GM23248 (cell line): ENCODE data around the gene PLA2G5. TPM values are rescaled to one million over a fixed set of nuclear protein-coding genes. Genes with fewer than 3 reads are reported as not detected.

Source experiments
- DNase-seq: peaks from one replicate; pipeline ENCODE4 v3.0.0-alpha.2; 2015
- H2AFZ ChIP-seq: fragments of 200-600 bp; sonication (generic); 2 replicates; pipeline ENCODE4 v1.6.1; 2016; ENCODE audit warnings: antibody characterized with exemption
- H3F3A ChIP-seq: fragments of 200-600 bp; sonication (generic); 2 replicates; pipeline ENCODE4 v1.6.1; 2016; ENCODE audit warnings: mild to moderate bottlenecking, antibody characterized with exemption, mixed run types; ENCODE audit not compliant: insufficient read depth
- H3K27ac ChIP-seq: fragments of 200-600 bp; sonication (generic); 2 replicates; pipeline ENCODE4 v1.5.1; 2016; ENCODE audit warnings: mild to moderate bottlenecking
- H3K27me3 ChIP-seq: fragments of 200-600 bp; sonication (generic); replicated peaks from 2 replicates; pipeline ENCODE4 v1.6.1; 2016; ENCODE audit warnings: mild to moderate bottlenecking; ENCODE audit not compliant: insufficient read depth
- H3K36me3 ChIP-seq: fragments of 200-600 bp; sonication (generic); 2 replicates; pipeline ENCODE4 v1.6.1; 2016; ENCODE audit warnings: low read depth, mild to moderate bottlenecking
- H3K4me1 ChIP-seq: fragments of 200-600 bp; sonication (generic); 2 replicates; pipeline ENCODE4 v1.6.1; 2016; ENCODE audit warnings: mild to moderate bottlenecking; ENCODE audit not compliant: insufficient read depth
- H3K4me2 ChIP-seq: fragments of 200-600 bp; sonication (generic); one replicate; pipeline ENCODE4 v1.6.1; 2016; ENCODE audit warnings: mild to moderate bottlenecking; ENCODE audit not compliant: unreplicated experiment
- H3K4me3 ChIP-seq: fragments of 200-600 bp; sonication (generic); 2 replicates; pipeline ENCODE4 v1.5.1; 2016; ENCODE audit warnings: mild to moderate bottlenecking
- H3K79me2 ChIP-seq: fragments of 200-600 bp; sonication (generic); 2 replicates; pipeline ENCODE4 v1.6.1; 2016; ENCODE audit warnings: mild to moderate bottlenecking; ENCODE audit not compliant: insufficient read depth
- H3K9ac ChIP-seq: fragments of 200-600 bp; sonication (generic); 2 replicates; pipeline ENCODE4 v1.6.1; 2016; ENCODE audit warnings: mild to moderate bottlenecking
- H3K9me2 ChIP-seq: fragments of 200-600 bp; sonication (generic); 2 replicates; pipeline ENCODE4 v1.6.1; 2016; ENCODE audit warnings: mixed run types, mild to moderate bottlenecking, moderate library complexity; ENCODE audit not compliant: insufficient read depth
- H3K9me3 ChIP-seq: fragments of 200-600 bp; sonication (generic); one replicate; pipeline ENCODE4 v1.6.1; 2017; ENCODE audit warnings: low read depth
- H4K20me1 ChIP-seq: fragments of 200-600 bp; sonication (generic); 2 replicates; pipeline ENCODE4 v1.6.0; 2016; ENCODE audit not compliant: insufficient read depth
- EZH2 ChIP-seq: fragments of 200-600 bp; sonication (generic); IDR thresholded peaks from 2 replicates; pipeline ENCODE4 v1.6.1; 2018; ENCODE audit warnings: antibody characterized with exemption, mild to moderate bottlenecking; ENCODE audit not compliant: insufficient read depth, poor library complexity, severe bottlenecking
- EZH2phosphoT487 ChIP-seq: fragments of 200-600 bp; sonication (generic); IDR thresholded peaks from 2 replicates; pipeline ENCODE4 v1.6.1; 2018; ENCODE audit warnings: antibody characterized with exemption, moderate library complexity, mild to moderate bottlenecking, low read depth; ENCODE audit not compliant: insufficient read depth
- WGBS, 2 experiments: methylation state at CpG; one replicate each; pipeline ENCODE4 v1.1.6; 2015 to 2017; ENCODE audit warnings: low lambda C conversion rate in 2 of 2, low coverage in 1 of 2; ENCODE audit errors: missing lambda C conversion rate in 2 of 2; 5-methylcytosine and 5-hydroxymethylcytosine counted together
- in situ Hi-C: fragments of 300-500 bp; cut with MboI; formaldehyde crosslinking; loops from 2 replicates; pipeline ENCODE4 v1.15.0; 2020
- polyA plus RNA-seq: library from polyadenylated mRNA; unstranded; fragments of >200 nt; fragmentation: Nextera tagmentation; extraction: Ambion mirVana; gene quantifications from 2 replicates; pipeline ENCODE4 v1.2.1, GENCODE V29; 2016
- total RNA-seq: library from RNA; depleted of rRNA; stranded (reverse); fragments of >200 nt; shearing (Covaris generic); gene quantifications from 2 replicates; pipeline ENCODE4 v1.2.3, GENCODE V29; 2014

The PLA2G5 gene
- total and polyA plus RNA-seq, 2 experiments from 2014 or later = 0.16 TPM; not detected in 1

DNA sequence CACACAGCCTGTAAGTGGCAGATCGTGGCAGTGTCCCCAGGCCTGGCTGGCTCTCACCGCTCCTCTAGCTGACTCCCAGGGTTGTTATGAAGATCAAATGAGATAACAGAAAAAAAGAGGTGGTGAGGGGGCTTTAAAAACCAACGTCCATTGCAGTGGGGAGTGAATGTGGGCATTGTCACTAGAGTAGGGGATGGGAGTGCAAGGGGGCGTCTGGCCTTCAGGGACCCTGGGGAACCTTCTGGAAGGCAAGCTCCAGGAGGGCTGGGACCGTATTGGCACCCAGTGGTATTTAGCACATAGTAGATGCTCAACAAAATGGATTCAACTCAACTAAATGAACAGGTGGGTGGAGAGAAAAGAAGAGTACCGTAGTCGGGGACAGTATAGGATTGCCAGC, 45.9 kb downstream of the PLA2G5 start:
- no peak overlapping the region for H3K4me2 ChIP-seq
- no peak overlapping the region for H3K9ac ChIP-seq
- H3K9me3 ChIP-seq = no peaks in the 10 kb centered on the region
- H3K4me1 ChIP-seq = peaks cover 5% of the 10 kb centered on the region
- H3K79me2 ChIP-seq = no peaks in the 10 kb centered on the region
- H3K9me2 ChIP-seq = no peaks in the 10 kb centered on the region
- no peaks in the 10 kb centered on the region for H4K20me1 ChIP-seq
- no peak overlapping the region for H3K4me3 ChIP-seq
- peaks cover 6% of the 10 kb centered on the region; the same call in 1 of the 2 replicates for H3F3A ChIP-seq
- peaks cover 7% of the 10 kb centered on the region for H3K27me3 ChIP-seq
- in situ Hi-C loops = no loop called here
- H3K27ac ChIP-seq = no peak overlapping the region
- DNase-seq = no peak
- no peak overlapping the region for H2AFZ ChIP-seq
- no peaks in the 10 kb centered on the region for H3K36me3 ChIP-seq
- TF ChIP-seq EZH2 (no peak), EZH2phosphoT487 (no peak)
- 66 to 81% methylated on average over 7 of the region's 7 CpGs for WGBS, 2 experiments

DNA sequence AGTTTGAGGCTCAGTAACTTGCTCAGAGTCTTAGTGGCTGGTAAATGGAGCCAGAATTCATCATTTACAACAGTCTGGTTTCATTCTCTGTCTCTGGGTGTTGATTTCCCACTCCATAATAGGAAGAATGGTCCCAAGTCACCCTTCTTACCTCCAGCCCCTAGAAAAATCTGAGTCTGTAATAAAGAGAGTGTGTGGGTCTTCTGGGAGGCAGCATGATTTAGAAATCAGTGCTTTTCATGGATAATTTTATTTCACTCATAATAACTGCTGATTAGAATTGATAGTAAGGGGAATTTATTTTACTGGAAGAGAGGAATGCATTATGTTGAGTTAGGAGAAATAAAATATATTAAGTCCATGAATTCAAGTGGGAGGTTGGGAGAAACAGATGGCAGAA, 47.2 kb downstream of the PLA2G5 start:
- H3K9me2 ChIP-seq = no peaks in the 10 kb centered on the region
- no peak overlapping the region for H3K27ac ChIP-seq
- no peak for DNase-seq
- in situ Hi-C loops = no loop called here
- no peaks in the 10 kb centered on the region for H3K4me1 ChIP-seq
- H3K4me2 ChIP-seq = no peak overlapping the region
- H3K36me3 ChIP-seq = no peaks in the 10 kb centered on the region
- H3K27me3 ChIP-seq = peaks cover 17% of the 10 kb centered on the region
- H3K4me3 ChIP-seq = no peak overlapping the region
- no peak overlapping the region for H2AFZ ChIP-seq
- H3K9ac ChIP-seq = no peak overlapping the region
- no peak for TF ChIP-seq EZH2
- TF ChIP-seq EZH2phosphoT487 = no peak
- no peaks in the 10 kb centered on the region for H3F3A ChIP-seq
- no peaks in the 10 kb centered on the region for H3K9me3 ChIP-seq
- no peaks in the 10 kb centered on the region for H3K79me2 ChIP-seq
- no peaks in the 10 kb centered on the region for H4K20me1 ChIP-seq

DNA sequence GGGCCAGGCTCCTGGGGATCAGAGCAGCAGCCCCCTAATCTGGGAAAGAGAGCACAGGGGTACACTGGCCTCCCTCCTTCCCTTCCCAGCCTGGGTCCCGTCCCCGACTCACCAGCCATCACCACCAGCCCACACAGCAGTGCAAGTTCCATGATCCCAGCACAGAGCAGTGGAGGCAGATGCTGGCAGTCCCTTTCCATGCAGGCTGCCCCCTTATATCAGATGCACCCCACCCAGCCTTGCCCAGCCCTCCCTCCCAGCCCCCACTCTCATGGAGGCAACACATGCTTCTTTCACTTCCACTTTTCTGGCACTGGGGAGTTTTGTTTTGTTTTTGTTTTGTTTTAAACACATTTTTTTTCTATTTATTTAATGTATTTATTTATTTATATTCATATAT, 49.4 kb downstream of the PLA2G5 start, which contains the start of gene PLA2G2D:
TSS of gene PLA2G2D (minus strand) at position 190 of the 400 bp plus-strand sequence. CDS start at position 152, 38 bp downstream.
- H3K9me2 ChIP-seq = no peaks in the 10 kb centered on the region
- no peak within 1 kb of the TSS for H3K27ac ChIP-seq
- no peaks in the 10 kb centered on the region for H3K36me3 ChIP-seq
- H3K27me3 ChIP-seq = peaks cover 17% of the 10 kb centered on the region
- in situ Hi-C loops = no loop called here
- H3F3A ChIP-seq = no peaks in the 10 kb centered on the region
- no peak within 1 kb of the TSS for H3K4me2 ChIP-seq
- no peak within 1 kb of the TSS for H2AFZ ChIP-seq
- DNase-seq = no peak
- peaks cover 3% of the 10 kb centered on the region; the same call in 1 of the 2 replicates for H3K4me1 ChIP-seq
- H3K9me3 ChIP-seq = no peaks in the 10 kb centered on the region
- H3K9ac ChIP-seq = no peak within 1 kb of the TSS
- no peaks in the 10 kb centered on the region for H4K20me1 ChIP-seq
- WGBS, 2 experiments = 53 to 57% methylated on average over 2 of the region's 2 CpGs
- TF ChIP-seq EZH2phosphoT487 (no peak), EZH2 (no peak)
- no peaks in the 10 kb centered on the region for H3K79me2 ChIP-seq
- no peak within 1 kb of the TSS for H3K4me3 ChIP-seq

DNA sequence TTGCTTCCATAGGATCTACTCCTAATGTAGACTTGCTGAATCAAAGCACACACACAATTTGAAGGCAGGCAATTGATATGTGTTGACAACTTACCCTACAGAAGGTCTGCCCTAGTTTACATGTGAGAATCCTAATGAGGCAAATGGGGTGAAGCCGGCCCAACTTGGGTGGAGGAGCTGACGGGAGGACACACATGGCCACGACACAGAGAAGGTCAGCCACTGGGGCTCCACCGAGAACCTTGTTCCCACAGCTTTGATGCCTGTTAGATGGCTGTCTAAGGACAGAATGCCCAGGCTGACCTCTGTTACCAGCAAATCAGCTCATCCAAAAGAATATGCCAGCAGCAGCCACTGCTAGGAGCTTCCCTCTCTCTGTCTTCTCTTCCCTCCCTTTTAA, 50.8 kb downstream of the PLA2G5 start:
- peaks cover 8% of the 10 kb centered on the region for H3K4me1 ChIP-seq
- no peak overlapping the region for H2AFZ ChIP-seq
- H3K27ac ChIP-seq = no peak overlapping the region
- peaks cover 17% of the 10 kb centered on the region for H3K27me3 ChIP-seq
- in situ Hi-C loops = no loop called here
- H3K4me2 ChIP-seq = no peak overlapping the region
- WGBS, 2 experiments = 90 to 91% methylated on average over 4 of the region's 4 CpGs
- H3K36me3 ChIP-seq = no peaks in the 10 kb centered on the region
- DNase-seq = no peak
- H3K79me2 ChIP-seq = no peaks in the 10 kb centered on the region
- no peak overlapping the region for H3K4me3 ChIP-seq
- no peaks in the 10 kb centered on the region for H4K20me1 ChIP-seq
- H3K9ac ChIP-seq = no peak overlapping the region
- no peaks in the 10 kb centered on the region for H3K9me2 ChIP-seq
- TF ChIP-seq EZH2 = no peak
- TF ChIP-seq EZH2phosphoT487 = no peak
- no peaks in the 10 kb centered on the region for H3F3A ChIP-seq
- H3K9me3 ChIP-seq = no peaks in the 10 kb centered on the region

DNA sequence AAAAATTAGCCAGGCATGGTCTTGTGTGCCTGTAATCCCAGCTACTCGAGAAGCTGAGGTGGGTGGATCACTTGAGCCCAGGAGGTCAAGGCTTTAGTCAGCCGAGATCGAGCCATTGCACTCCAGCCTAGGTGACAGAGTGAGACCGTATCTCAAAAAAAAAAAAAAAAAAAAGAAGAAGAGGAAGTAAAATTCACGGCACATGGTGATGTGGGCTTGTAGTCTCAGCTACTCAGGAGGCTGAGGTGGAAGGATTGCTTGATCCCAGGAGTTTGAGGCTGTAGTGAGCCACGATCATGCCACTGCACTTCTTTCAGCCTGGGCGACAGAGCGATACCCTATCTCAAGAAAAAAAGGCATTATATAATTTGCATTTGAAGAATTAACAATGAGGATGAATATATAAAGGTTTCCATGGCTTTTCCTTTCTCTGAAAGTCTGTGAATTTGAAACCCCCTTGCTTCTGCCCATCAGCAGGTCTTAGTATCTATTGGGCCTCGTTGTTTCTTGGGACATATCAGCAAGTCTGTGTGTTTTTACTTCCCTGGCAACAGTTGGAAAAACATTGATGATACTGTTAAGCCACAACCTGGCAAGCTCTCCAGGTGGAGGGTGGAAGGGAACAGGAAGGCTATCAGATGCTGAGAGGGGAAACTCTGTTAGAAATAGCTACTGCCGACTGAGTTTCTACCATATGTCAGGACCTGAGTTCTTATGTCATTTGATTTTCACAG, 53.9 kb downstream of the PLA2G5 start:
- Histone ChIP-seq H3K36me3 (no peaks in the 10 kb centered on the region), H3K27me3 (peaks cover 17% of the 10 kb centered on the region), H3K9ac (no peak overlapping the region), H3K79me2 (no peaks in the 10 kb centered on the region), H3K9me3 (no peaks in the 10 kb centered on the region), H4K20me1 (no peaks in the 10 kb centered on the region), H3K9me2 (no peaks in the 10 kb centered on the region), H3F3A (no peaks in the 10 kb centered on the region), H2AFZ (no peak overlapping the region), H3K4me1 (peaks cover 8% of the 10 kb centered on the region), H3K27ac (no peak overlapping the region), H3K4me3 (no peak overlapping the region), H3K4me2 (no peak overlapping the region)
- no peak for TF ChIP-seq EZH2
- no peak for TF ChIP-seq EZH2phosphoT487
- in situ Hi-C loops = no loop called here
- no peak for DNase-seq
- 70 to 76% methylated on average over 10 of the region's 10 CpGs for WGBS, 2 experiments
